Measurements from ENCODE around the gene VPS16.

DNA sequence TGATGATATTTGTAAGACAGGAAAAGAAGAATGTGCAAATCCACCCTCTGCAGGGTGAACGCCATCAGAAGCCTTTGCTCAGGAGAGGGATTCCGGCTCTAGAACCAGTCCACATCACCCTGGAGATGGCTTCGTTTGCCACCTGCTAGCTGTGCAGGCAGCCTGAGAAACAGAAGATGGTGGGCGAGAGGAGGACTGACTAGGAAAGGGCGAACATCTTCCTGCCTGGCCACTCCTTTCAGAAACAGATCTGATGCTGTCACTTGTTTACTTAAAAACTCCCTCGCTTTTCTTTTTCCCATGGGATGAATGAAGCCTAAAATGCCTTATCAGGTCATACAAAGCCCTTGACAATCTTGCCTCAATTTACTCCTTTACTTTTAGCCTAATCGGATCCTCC is 33.9 kb downstream of the VPS16 start:
- TF ChIP-seq, protein P1, sequence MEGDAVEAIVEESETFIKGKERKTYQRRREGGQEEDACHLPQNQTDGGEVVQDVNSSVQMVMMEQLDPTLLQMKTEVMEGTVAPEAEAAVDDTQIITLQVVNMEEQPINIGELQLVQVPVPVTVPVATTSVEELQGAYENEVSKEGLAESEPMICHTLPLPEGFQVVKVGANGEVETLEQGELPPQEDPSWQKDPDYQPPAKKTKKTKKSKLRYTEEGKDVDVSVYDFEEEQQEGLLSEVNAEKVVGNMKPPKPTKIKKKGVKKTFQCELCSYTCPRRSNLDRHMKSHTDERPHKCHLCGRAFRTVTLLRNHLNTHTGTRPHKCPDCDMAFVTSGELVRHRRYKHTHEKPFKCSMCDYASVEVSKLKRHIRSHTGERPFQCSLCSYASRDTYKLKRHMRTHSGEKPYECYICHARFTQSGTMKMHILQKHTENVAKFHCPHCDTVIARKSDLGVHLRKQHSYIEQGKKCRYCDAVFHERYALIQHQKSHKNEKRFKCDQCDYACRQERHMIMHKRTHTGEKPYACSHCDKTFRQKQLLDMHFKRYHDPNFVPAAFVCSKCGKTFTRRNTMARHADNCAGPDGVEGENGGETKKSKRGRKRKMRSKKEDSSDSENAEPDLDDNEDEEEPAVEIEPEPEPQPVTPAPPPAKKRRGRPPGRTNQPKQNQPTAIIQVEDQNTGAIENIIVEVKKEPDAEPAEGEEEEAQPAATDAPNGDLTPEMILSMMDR (optimal IDR thresholded peaks at IDR 0.05 in 1 of 3, IDR thresholded peaks at IDR 0.05 in 1 of 3, conservative IDR thresholded peaks at IDR 0.05 in 1 of 3; ENCODE audit: extremely low read depth in 1 of 3, insufficient read depth in 2 of 3, low read length in 3 of 3), result no peak
- TF ChIP-seq EZH2 (IDR thresholded peaks at IDR 0.05; ENCODE audit: low read length), result no peak

Measured in keratinocyte (primary cell).